Caki2 (cell line): ENCODE measurements around the gene SORCS2. TPM values are rescaled to one million over a fixed set of nuclear protein-coding genes. Genes with fewer than 3 reads are reported as not detected.

Source experiments
- DNase-seq: peaks from one replicate; pipeline ENCODE4 v3.0.0-alpha.2; 2015; ENCODE audit warnings: low read depth
- in situ Hi-C: cut with HindIII; loops from 2 replicates; pipeline ENCODE4 v1.10.0; 2016; ENCODE audit warnings: low sequenced_read_pairs, low pct_unique_long_range_greater_than_20kb, mixed read lengths
- total RNA-seq: library from RNA; depleted of rRNA; stranded (reverse); fragments of >200 nt; shearing (Covaris generic); gene quantifications from 2 replicates; pipeline ENCODE4 v1.2.3, GENCODE V29; 2014; ENCODE audit warnings: low replicate concordance

Gene SORCS2
- total RNA-seq, 1 experiment from 2014 or later: 1.4 TPM

DNA sequence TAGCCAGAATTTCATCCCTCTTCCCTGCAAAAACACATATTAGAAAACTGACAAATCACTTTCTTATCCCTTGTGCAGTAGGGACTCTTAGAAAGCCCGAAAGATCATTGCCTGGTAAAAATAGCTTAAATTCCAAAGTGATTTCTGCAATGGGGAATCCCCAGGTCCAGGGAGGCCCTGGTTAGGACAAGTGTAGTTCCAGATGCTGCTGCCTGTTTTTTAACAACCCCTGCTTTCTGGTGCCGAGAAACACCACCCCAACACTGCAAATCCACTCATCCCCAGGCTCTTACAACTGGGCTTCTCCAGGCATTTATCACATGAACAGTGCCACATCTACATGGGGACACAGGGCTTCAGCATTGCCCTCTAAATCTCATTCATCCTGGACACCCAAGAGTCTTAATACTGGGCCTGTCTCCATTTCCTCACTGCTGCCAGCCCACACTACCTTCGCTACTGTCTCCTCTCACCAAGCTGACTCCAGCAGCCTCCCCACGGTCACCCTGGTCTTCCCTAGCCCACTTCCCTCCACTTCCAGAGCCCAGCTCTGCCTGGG, 354.6 kb downstream of the SORCS2 start:
- no peak for DNase-seq
- in situ Hi-C loops: no loop called here

DNA sequence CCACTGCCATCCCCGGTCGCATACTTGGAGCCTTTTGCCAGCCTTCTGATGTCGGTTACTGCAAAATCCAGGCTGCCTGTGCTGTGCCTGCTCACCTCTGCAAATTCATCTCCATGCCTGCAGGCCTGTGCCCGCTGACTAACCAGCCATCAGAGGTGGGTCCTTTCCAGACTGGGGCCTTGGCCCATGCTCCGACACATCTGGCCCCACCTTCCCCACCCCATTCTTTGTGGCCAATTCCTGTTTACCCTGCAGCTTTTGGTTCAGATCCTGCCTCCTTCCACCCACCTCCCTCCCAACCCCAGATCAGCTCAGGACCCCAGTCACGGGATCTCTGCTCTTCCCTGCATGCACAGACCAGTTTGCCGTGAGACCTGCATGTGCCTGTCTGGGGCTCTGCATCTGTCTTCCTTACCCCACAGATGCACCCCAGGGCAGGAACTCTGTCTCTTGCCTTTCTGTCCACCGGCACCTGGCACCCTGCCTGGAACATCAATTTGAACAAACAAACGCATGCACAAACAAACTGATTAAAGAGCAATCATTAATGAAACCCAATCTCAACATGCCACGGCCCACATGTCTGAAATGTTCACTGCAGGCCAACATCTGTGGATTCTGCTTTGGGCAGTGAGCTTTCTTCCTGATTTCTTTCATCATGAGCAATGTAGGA, 355.2 kb downstream of the SORCS2 start:
- no peak for DNase-seq
- in situ Hi-C loops: no loop called here

DNA sequence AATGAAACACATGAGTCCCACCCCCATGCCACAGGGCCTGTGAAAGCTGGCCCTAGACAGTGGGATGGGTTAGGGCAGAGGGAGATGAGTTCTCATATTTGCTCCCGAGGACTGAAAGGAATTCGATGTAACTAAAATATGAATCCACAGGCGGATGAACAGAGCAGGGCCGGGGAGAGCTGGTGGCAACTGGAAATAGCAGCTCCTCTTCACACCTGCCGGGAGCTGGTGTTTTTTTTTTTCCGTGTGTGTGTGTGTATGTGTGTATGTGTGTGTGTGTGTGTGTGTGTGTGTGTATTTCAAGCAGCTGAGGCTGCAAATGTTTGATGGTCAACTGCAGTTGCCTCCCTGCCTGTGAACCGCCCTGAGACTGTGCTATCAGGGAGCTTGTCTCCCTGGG, 357.5 kb downstream of the SORCS2 start:
- in situ Hi-C loops: no loop called here

DNA sequence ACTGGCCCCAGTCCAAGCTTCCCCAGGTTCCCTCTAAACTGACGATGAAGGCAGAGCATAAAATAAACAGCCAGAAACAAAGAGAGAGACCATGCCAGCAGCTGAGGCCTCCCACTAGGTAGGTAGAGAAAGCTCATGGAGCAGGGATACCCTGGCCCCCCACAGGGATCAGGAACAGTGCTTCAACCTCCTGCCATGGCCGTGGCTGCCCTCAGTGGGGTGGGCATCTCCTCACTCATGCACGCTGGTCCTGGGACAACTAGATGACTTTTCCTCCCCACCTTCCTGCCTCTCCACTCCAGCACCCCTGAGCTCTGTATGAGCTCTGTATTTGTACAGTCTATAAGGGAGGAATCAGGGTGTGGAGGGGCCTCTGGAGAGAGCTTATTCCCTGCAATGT, 360.1 kb downstream of the SORCS2 start:
- in situ Hi-C loops: no loop called here
- DNase-seq: no peak

More for the DNA sequence above, 357.5 kb downstream of the SORCS2 start:
- no peak for DNase-seq

DNA sequence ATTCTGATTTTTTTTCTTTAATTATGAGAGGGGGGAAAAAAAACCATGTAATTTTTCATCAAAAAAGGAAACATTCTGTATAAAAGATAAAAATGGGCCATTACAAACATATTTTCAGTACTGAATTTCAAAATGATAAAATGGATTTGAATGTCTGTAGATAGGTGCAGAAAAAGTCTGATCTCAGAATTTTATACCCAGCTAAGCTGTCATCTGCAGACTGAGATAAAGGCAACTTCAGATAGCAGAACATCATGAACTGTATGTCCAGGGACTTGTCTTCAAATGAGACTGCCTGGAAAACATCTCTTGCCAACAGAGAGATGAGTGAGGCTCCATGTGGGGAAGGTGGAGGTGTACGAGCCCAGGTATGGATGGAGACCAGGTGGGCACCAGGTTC, 360.9 kb downstream of the SORCS2 start:
- no peak for DNase-seq
- in situ Hi-C loops: no loop called here

DNA sequence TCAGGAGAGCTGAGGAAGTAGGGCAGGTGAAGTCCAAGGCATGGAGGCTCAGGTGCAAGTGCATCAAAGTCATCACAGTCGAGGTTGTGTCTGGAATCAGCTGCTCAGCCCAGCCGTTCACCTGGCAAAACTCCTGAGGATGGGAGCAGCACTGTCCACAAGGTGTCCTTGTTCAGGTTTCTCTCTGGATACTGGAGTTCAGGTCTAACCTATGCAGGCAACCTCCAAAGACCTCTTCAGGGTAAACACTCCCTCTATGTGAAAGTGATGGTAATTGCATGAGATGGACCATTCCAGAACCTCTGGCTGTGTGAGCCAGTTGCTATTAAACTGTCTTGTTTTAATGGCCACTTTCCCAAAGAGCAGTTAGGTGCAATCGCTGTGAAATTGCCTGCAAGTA, 362.6 kb downstream of the SORCS2 start:
- in situ Hi-C loops: no loop called here
- DNase-seq: no peak

DNA sequence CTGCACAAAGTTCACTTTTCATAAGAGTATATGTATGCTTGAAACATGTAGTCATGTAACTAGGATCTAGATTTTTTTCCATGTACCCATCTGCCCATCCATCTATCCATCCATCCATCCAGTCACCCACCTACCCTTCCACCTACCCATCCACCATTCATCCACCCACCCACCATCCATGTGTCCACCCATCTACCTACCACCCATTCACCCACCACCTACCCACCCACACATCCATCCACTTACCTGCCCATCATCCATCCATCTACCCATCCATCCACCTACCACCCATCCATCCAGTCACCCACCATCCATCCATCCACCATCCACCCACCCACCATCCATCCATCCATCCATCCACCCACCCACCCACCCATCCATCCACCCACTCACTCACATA, 364.2 kb downstream of the SORCS2 start:
- in situ Hi-C loops: no loop called here
- no peak for DNase-seq

DNA sequence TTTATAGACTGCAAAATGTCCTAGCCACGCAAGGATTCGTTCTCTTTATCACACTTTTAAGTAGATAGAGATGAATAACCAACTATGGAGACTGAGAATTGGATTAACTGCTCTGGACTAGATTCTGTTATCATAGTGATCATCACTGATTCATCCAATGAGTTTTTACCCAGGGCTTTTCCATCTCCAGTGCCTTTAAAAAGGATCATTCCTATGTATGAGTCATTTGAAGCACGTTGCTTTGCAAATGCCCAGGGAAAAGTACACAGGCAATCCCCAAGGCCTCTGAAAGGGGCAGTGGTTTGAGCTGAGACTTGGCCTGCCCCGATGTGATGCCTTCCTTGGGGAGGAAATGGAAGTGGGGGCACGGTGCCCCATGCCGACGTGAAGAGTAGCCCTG, 365.1 kb downstream of the SORCS2 start:
- in situ Hi-C loops: no loop called here
- peak; percentile 54 for DNase-seq

DNA sequence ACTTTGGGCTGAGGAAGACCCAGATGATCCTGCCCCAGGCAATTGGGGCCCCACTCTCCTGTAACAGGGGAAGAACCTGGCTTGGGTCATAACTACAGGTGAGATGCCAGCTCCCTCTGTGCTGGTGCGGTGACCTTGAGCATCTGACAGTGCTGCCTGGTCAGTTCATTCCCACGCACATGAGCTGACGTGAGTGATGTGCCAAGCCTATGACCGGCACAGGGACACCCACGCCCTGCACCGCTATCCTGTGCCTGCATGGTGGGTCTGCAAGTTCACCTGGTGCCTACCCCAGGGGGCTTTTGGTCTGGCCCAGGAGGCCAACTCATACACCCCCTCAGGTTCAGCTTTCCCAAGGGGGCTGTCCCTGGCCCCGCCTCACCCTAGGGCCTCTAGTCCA, 366.1 kb downstream of the SORCS2 start:
- no peak for DNase-seq
- in situ Hi-C loops: no loop called here

DNA sequence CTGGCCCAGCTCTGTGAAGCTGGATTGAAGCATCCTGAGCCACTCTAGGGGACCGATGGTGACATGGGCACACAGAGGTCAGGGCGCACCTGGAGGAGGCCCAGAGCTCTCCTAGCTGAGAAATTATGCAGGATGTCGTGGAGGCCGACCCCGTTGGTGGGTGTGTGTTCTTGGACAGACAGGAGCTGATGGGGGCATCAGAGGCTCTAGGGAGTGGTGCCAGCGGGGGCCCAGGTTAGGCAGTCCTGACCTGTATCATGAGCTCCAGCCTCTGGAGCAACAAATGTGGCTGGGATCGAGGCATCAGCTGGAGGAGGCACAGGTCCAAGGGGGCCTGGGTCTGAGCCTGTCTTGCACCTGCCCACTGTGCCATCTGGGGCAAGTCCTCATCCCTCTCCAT, 367.0 kb downstream of the SORCS2 start:
- in situ Hi-C loops: no loop called here

DNA sequence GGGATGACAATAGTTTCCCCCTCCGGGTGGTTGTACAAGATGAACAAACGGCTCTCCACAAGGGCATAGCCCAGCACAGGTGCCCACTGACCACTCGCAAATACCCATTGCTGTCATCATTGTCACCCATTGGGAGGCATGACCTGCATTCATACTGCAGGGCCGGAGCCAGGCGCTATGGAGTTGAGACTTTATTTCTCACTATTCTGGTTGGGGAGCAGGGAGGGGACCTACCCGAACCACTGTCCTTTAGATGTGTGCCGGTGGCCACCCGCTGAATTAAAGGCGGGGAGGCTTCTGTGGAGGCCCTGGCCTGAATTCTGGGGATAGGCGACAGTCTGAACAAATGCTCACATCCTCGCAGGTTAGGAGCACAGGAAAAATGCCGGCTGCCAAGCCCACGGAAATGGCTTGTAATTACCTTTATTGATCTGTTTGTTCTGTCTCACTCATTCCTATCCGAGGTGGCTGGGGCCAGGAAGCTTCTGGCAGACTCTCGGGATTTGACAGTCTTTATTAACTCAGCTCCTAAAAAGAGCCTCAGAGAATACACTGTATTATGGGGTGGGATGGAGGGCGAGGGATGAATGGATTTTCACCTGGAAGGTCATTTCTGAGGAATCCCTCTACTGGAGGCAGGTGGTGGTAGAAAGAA, 367.5 kb downstream of the SORCS2 start:
- no peak for DNase-seq
- in situ Hi-C loops: no loop called here

More for the DNA sequence above, 367.0 kb downstream of the SORCS2 start:
- DNase-seq: no peak

DNA sequence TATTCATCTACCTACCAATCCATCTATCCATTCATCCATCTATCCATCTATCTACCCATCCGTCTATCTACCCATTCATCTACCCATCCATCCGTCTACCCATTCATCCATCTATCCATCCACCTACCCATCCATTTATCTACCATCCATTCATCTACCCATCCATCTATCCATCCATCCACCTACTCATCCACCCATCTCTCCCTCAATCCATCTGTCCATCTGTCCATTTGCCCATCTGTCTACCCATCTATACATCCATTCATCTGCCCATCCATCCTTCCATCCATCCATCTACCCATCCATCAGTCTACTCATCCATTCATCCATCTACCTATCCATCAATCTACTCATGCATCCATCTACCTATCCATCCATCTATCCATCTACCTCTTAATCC, 369.2 kb downstream of the SORCS2 start:
- in situ Hi-C loops: no loop called here
- DNase-seq: no peak

DNA sequence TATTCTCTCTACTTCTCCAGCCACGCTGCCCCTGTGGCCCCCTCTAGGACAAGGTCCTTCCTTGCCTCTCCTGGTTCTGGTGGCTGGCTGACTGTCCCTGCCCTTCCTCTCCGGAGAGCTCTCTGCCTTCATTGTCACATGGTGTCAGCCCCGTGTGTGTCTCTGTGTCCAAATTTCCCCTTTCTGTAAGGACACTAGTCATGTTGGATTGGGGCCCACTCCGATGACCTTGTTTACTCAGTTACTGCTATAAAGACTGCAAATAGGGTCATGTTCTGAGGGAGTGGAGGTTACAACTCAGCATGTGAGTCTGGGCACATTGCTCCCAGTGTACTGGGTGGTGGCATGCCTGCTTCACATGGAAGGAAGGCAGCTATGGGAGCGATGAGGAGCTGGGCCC, 371.9 kb downstream of the SORCS2 start:
- DNase-seq: no peak
- in situ Hi-C loops: no loop called here

DNA sequence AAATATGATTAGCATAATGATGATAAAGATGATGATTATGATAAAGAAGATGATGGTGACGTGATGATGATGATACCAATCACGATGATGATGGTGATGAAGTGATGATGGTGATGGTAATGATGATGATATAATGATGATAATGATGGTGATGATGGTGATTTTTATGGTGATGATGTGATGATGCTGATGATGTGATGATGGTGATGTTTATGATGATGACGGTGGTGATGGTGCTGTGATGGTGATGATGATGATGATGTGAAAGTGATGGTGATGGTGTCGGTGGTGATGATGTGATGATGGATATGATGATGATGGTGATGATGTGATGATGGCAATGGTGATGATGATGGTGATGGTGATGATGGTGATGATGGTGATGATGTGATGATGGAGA, 373.1 kb downstream of the SORCS2 start:
- no peak for DNase-seq
- in situ Hi-C loops: no loop called here

DNA sequence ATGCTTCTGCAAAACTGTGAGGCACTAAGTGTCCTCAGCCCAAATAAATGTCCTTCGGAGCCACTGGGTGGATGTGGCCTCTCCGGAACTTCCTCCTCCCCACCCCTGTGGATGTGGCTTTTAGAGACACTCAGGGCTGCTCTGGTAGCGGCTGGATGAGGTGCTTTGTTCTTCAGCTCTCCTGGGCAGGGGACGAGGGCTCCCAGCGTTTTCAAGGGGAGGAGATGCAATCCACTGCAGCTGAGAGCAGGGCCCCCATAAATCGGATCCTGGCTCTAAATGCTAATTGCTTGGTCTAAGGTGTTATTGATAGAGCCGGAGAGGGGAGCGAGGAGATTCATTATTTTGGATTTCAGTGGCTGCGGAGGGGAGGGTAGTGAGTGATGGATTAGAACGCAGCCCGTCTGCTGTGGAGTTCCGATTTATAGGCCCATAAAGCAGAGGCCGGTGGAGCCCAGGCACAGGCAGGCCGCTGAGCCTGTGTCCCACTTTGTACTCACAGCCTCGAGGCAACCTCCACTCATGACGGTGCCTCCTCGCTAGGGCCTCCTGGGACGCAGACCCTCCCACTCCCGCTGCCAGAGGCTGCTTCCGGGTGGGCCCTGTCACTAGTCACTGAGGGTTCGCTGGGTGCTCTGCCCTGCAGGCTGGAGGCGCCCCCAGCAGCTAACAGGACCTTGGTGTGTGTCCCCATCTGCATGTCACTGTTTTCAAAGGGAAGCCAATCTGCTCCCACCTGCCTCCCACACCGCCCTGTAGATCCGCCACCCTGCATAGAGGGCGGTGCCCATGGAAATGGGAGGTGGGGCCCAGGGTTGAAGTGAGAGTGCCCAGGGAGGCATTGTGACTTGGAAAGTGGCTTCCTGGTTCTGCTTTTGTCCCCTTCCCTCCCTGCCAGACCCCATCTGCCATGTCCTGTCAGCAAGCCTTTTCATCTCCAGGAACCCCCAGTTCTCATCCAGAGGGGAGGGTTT, 377.8 kb downstream of the SORCS2 start:
- in situ Hi-C loops: no loop called here
- no peak for DNase-seq

DNA sequence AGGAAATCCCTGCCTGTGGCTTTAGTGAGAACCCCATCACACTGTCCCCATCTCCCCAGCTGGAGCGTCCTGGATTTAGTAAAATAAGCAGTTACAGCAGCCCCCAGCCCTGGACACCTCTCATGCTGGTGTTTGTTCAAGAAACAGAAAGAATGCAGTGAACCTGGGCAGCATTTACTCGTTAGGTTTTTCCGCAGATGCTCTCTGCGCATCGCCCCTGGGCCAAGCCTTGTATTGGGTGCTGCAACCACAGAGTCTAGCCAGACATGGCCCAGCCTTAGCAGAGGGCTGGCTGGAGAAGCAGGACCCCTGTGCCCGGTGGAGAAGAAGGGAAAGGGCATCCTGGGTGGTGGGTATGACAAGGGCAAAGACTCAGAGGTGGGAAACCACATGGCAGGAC, 378.7 kb downstream of the SORCS2 start:
- in situ Hi-C loops: no loop called here

DNA sequence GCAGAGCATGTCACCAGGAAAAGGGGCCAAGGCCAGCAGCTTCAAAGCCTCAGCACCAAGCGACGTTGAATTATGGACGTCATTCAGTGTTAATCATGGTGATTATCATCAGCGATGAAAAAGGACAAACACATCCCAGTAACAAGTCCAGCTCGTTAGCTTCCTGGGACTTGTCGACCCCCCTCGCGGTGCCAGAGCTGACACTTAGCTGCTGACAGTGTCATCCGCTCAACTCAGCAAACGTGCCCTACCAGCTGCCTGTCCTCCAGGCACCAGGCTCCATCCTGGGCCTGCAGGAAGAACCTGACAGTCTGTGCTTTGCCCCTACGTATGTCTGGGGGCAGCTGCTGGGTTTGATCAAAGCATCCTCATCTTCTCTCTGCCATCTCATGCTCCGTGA, 379.4 kb downstream of the SORCS2 start:
- DNase-seq: no peak
- in situ Hi-C loops: no loop called here

More for the DNA sequence above, 378.7 kb downstream of the SORCS2 start:
- DNase-seq: no peak

DNA sequence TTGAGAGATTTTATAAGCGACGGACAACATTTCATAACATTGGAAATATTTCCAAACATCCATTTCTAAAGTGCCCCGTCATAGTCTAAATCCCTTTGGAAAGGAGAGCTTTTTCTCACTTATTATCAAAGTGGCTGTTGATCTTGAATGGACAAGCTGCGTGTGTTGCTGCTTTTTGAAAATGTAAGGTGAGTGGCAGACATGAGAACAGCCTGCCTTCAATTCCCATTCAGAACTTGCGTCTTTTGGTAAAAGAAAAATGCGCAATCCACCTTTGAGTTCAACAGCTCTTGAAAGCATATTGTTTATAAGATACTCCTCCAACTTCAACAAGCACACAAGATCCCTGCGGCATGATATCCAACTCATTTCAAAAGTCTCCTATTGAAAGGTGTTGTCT, 380.6 kb downstream of the SORCS2 start:
- DNase-seq: no peak
- in situ Hi-C loops: no loop called here

DNA sequence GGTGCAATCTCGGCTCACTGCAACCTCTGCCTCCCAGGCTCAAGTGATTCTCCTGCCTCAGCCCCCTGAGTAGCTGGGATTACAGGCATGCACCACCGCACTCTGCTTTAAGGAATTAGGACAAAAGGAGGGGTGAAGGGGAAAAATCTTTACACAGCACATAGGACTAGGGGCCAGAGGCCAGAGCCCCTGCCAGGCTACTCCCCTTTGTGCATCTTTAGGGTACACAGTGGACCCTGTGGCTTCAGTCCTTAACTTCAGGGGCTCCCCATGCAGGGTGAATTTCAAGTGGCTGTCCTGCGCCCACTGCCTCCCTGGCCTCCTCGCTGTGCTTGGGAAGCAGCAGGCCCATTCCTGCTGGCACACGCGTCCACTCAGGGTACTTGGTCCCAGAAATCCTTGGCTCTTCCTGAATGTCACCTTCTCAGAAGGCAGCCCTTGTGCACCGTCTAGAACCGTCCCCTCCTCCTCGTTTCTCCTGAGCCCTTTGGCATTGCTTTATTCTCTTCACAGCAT, 381.3 kb downstream of the SORCS2 start:
- no peak for DNase-seq
- in situ Hi-C loops: no loop called here
